Heart right ventricle (tissue), 16 donors: ENCODE data around the gene SNRNP25. TPM values are rescaled to one million over a fixed set of nuclear protein-coding genes. Genes with fewer than 3 reads are reported as not detected.

Source experiments
- ATAC-seq, 8 donors: fragments of 200-7000 bp; cut with Tn5 transposase; one replicate each; pipeline ENCODE4 v1.9.1; 2020; ENCODE audit warnings: mild to moderate bottlenecking in 8 of 8, moderate library complexity in 8 of 8, moderate number of reproducible peaks in 1 of 8
- DNase-seq, 2 donors: peaks; one replicate each; pipeline ENCODE4 v3.0.0-alpha.2; 2020
- H3K27ac ChIP-seq, 10 donors: fragments of 200-600 bp; sonication (generic) in 2 of 10; one replicate each; pipeline versions ENCODE4 v1.5.0 to v1.8.0; 2020 to 2022; ENCODE audit warnings: mild to moderate bottlenecking in 3 of 10
- H3K27me3 ChIP-seq, 7 donors: fragments of 200-600 bp; one replicate each; pipeline ENCODE4 v1.8.0; 2021 to 2022; ENCODE audit warnings: mild to moderate bottlenecking in 2 of 7
- H3K36me3 ChIP-seq, 9 donors: fragments of 200-600 bp; sonication (generic) in 1 of 9; one replicate each; pipeline versions ENCODE4 v1.5.0 to v1.8.0; 2020 to 2022; ENCODE audit warnings: mild to moderate bottlenecking in 2 of 9
- H3K4me1 ChIP-seq, 9 donors: fragments of 200-600 bp; sonication (generic) in 1 of 9; one replicate each; pipeline versions ENCODE4 v1.5.0 to v1.8.0; 2020 to 2022; ENCODE audit warnings: mild to moderate bottlenecking in 4 of 9
- H3K4me3 ChIP-seq, 10 donors: fragments of 200-600 bp; sonication (generic) in 2 of 10; one replicate each; pipeline versions ENCODE4 v1.5.0 to v1.8.0; 2020 to 2022; ENCODE audit warnings: mild to moderate bottlenecking in 7 of 10, moderate library complexity in 2 of 10
- H3K9me3 ChIP-seq, 11 donors: fragments of 200-600 bp in 10 of 11; sonication (generic) in 2 of 11; one replicate each; pipeline versions ENCODE4 v1.5.0 to v1.8.0; 2013 to 2022; ENCODE audit warnings: mild to moderate bottlenecking in 2 of 11, control low read depth in 1 of 11, moderate library complexity in 1 of 11
- CTCF ChIP-seq, 9 donors: fragments of 200-600 bp; sonication (generic) in 2 of 9; IDR thresholded peaks; one replicate each; pipeline versions ENCODE4 v1.5.0 to v1.8.0; 2021 to 2022; ENCODE audit warnings: antibody characterized with exemption in 9 of 9, mild to moderate bottlenecking in 5 of 9, moderate library complexity in 1 of 9
- WGBS, 2 donors: extraction: QIAGEN DNeasy Blood & Tissue Kit; methylation state at CpG; one replicate each; pipeline ENCODE4 v1.1.7; 2013; ENCODE audit warnings: inconsistent platforms in 1 of 2; 5-methylcytosine and 5-hydroxymethylcytosine counted together
- intact Hi-C, 10 donors: fragments of 100-400 bp; cut with DNase I; formaldehyde crosslinking; loops; one replicate each; pipeline versions ENCODE4 v1.11.1 to v1.14.2; 2022
- polyA plus RNA-seq, 2 donors: library from polyadenylated mRNA; stranded (reverse); fragments of 200-250 nt; gene quantifications; one replicate each; pipeline ENCODE4 v1.2.3, GENCODE V29; 2013
- total RNA-seq, 10 donors: library from RNA; stranded (reverse); fragmentation: NEBNext Ultra II Directional in 3 of 10; extraction: Animal tissue kit (Norgen Biotek cat#: 25700) in 3 of 10; gene quantifications; one replicate each; pipeline versions ENCODE4 v1.2.1 to v1.2.4, GENCODE V29; 2021 to 2023
- donor health status: Arrhythmogenic right ventricular cardiomyopathy.
- donor health status: ischemic (EF 13 %, LVEDD 7.1; RV severe dilation, severe dysfunction).
- donor health status: healthy with polysubstance abuse.
- donor health status: DM: no; HTN: yes; CAD: no.
- donor health status: DM: no; HTN: no; CAD: no.
- donor health status: ischemic (EF 25% LVEDD 6.9; RV normal size, moderate dysfunction).
- donor health status: ischemic (EF 25% LVEDD 5.7; RV mildly dilated, moderate dysfunction).
- donor health status: healthy.
- donor health status: DM: yes; HTN: yes; CAD: no.
- donor health status: Ischemic cardiomyopathy.
- donor health status: ischemic (EF 35%, LVEDD 5.7; RV mildly dilated, moderate dysfunction).
- donor health status: nonischemic (EF 11% LVEDD 7.7; RV severe dilation, severe dysfunction).
- donor health status: DM: yes; HTN: yes; CAD: no.
- donor health status: PGD.
- donor health status: ischemic (EF 29% LVEDD 5.4; RV normal size, mild dysfunction).
- donor health status: nonischemic (EF 23%, LVEDD 6.1; RV moderate dilation, normal function).

Gene SNRNP25
- total and polyA plus RNA-seq, 12 donors: 45.6 to 109 (median 64.5) TPM

DNA sequence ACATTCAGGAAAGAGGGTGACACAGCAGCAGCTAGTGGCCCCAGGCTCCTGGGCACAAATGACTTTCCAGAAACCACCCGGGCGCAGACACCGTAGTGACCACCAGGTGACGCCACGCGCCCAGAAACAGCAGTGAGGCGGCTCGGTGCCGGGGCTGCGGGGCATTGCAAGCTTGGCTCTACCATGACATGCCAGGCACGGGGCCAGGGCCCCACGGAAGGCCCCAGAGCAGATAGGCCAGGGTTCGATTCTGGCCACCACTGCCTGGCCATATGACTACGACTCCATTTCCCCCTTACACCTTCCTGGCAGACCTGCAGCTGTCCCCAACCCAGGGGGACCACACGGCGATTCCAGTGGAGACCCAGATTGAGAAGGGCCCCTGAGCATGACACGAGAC lies 12.1 kb downstream of the SNRNP25 start:
- H3K27ac ChIP-seq: peak overlapping the region in 1 of 10 donors; percentile 19
- peaks cover 4 to 47% (median 37%) of the 10 kb centered on the region in 9 donors for H3K36me3 ChIP-seq
- intact Hi-C loops: loop anchor here in 9 of 10 donors (1.0 to 2.0 kb wide), 3 partner anchors 31 to 32 kb away; no protein-coding TSS in a partner anchor
- DNase-seq (peak; percentile 78 to 87), ATAC-seq (peak; percentile 48 to 84 (median 72))
- WGBS, 2 donors: 17 to 20% methylated on average over 17 of the region's 17 CpGs
- H3K9me3 ChIP-seq: no peaks in the 10 kb centered on the region
- peaks cover 0 to 8% (median 0%) of the 10 kb centered on the region in 7 donors for H3K27me3 ChIP-seq
- H3K4me3 ChIP-seq: no peak overlapping the region
- peak; percentile 90 to 98 (median 97) for TF ChIP-seq CTCF (IDR thresholded peaks at IDR 0.05)
- H3K4me1 ChIP-seq: peaks cover 30 to 58% (median 50%) of the 10 kb centered on the region in 9 donors

DNA sequence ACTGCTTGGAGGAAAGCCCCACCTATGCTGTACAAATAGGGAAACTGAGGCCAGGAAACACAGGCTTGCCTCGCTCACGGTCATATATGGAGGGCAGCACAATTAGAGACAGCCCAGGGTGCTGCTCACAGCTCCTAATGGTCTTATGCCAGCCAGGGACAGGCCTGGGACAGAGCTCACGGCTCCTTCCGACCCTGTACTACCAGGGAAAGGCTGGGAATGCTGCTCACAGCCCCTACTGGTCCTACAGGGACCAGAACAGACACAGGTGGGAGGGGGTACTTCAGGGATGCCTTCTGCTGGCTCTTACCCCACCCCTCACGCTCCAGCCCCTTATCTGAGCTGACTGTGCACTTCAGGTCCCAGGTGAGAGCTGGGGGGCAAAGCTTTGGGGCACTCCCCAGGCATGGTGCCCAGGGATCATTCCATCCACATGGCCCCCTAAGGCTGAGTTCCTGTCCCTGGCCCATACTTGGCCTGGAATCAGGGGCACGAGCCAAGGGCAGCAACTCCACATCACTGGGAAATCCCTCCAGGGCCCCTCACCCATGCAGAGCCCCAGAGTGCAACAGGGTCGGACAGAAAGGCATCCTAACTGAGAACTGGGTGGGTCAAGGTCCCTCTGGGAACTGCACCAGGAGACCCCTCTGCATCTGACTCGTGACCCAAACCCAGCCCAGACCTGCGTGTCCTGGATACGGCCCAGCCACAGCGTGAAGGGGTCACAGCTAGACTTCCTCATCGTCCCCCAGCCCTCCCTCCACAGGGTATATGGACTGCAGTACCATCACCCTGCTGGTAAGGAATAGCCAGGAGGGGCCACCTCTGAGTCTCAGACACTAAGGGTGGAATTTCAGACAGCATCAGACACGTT lies 12.9 kb downstream of the SNRNP25 start:
- 82 to 83% methylated on average over 13 of the region's 13 CpGs for WGBS, 2 donors
- no peak for TF ChIP-seq CTCF (IDR thresholded peaks at IDR 0.05)
- Histone ChIP-seq H3K27me3 (peaks cover 0 to 16% (median 0%) of the 10 kb centered on the region in 7 donors), H3K9me3 (no peaks in the 10 kb centered on the region), H3K27ac (peak overlapping the region in 1 of 10 donors; percentile 35), H3K36me3 (peaks cover 4 to 39% (median 29%) of the 10 kb centered on the region in 9 donors), H3K4me3 (no peak overlapping the region), H3K4me1 (peaks cover 35 to 66% (median 58%) of the 10 kb centered on the region in 9 donors)
- intact Hi-C loops: loop anchor here in 2 of 10 donors (1.0 to 2.0 kb wide), 2 partner anchors 30 kb away; no protein-coding TSS in a partner anchor
- peak in 1 of 2 donors; percentile 17 for DNase-seq
- no peak for ATAC-seq

DNA sequence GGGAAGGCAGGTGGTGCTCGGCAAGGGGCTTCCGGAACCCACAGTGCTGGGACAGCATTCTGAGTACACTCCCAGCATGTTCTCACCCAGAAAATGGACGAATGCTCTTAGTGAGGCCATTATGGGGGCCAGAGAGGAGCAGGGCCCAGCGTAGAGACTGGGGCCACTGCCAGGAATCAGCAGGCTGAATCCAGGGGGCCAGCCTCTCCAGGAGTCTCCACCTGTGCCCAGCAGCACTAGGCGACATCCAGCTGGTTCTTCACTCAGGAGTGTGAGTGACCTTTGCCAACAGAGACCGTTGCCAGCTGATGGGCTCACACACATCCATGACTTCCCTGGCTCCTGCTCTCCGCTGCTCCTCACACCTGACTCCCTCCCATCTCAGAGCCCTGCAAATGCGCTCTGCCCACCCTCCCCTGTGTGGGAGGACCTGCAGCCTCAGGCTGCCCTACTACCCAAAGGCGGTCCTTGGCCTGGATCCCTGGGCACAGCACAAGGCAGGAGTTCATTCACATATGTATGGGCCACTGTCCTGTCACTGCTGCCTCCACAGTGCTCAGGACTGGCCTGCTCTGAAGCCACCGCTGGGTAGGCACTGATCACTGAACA lies 13.7 kb downstream of the SNRNP25 start:
- ATAC-seq: no peak
- H3K27ac ChIP-seq: peak overlapping the region in 5 of 10 donors; percentile 21 to 50 (median 37)
- H3K4me1 ChIP-seq: peaks cover 35 to 68% (median 60%) of the 10 kb centered on the region in 9 donors

More for the DNA sequence above, 13.7 kb downstream of the SNRNP25 start:
- peaks cover 0 to 32% (median 23%) of the 10 kb centered on the region in 9 donors for H3K36me3 ChIP-seq
- no peak overlapping the region for H3K4me3 ChIP-seq
- intact Hi-C loops: loop anchor here in 1 of 10 donors (2.0 kb wide), 1 partner anchor 30 kb away; no protein-coding TSS in a partner anchor
- no peaks in the 10 kb centered on the region for H3K9me3 ChIP-seq
- 67 to 70% methylated on average over 10 of the region's 10 CpGs for WGBS, 2 donors
- peaks cover 0 to 22% (median 0%) of the 10 kb centered on the region in 7 donors for H3K27me3 ChIP-seq
- TF ChIP-seq CTCF (IDR thresholded peaks at IDR 0.05): no peak
- DNase-seq: peak in 1 of 2 donors; percentile 21
